ENCODE results near the gene SCARB1. TPM values are rescaled to one million over a fixed set of nuclear protein-coding genes. Genes with fewer than 3 reads are reported as not detected.

Gene SCARB1
- total RNA-seq, 1 donor from 2014 or later = 10.2 TPM

GRCh38 chr12:124756760-124757159 lies 106.9 kb downstream of the SCARB1 start:
- ATAC-seq = no peak

GRCh38 chr12:124756166-124756565 lies 107.5 kb downstream of the SCARB1 start:
- ATAC-seq = no peak

- no peak for ATAC-seq
These were observed 107.9 kb downstream of the SCARB1 start for GRCh38 chr12:124755801-124756148.

GRCh38 chr12:124754949-124755800 lies 108.5 kb downstream of the SCARB1 start:
- peak; percentile 39 for ATAC-seq

GRCh38 chr12:124754491-124754890 lies 109.2 kb downstream of the SCARB1 start:
- no peak for ATAC-seq

GRCh38 chr12:124753993-124754392 lies 109.7 kb downstream of the SCARB1 start:
- no peak for ATAC-seq

GRCh38 chr12:124753228-124753591 lies 110.5 kb downstream of the SCARB1 start:
- ATAC-seq = no peak

- no peak for ATAC-seq
These were observed 111.0 kb downstream of the SCARB1 start for GRCh38 chr12:124752437-124753227.

- no peak for ATAC-seq
These were observed 111.9 kb downstream of the SCARB1 start for GRCh38 chr12:124751654-124752355.

GRCh38 chr12:124750787-124751471 lies 112.7 kb downstream of the SCARB1 start:
- no peak for ATAC-seq

GRCh38 chr12:124750149-124750656 lies 113.5 kb downstream of the SCARB1 start:
- ATAC-seq = no peak

GRCh38 chr12:124749725-124750124 lies 113.9 kb downstream of the SCARB1 start:
- ATAC-seq = no peak

- ATAC-seq = peak; percentile 66
These were observed 116.1 kb downstream of the SCARB1 start for GRCh38 chr12:124747426-124748161.

GRCh38 chr12:124746649-124747425 lies 116.8 kb downstream of the SCARB1 start:
- ATAC-seq = no peak

GRCh38 chr12:124745891-124746570 lies 117.6 kb downstream of the SCARB1 start:
- ATAC-seq = peak; percentile 70

- no peak for ATAC-seq
These were observed 118.2 kb downstream of the SCARB1 start for GRCh38 chr12:124745465-124745890.

GRCh38 chr12:124744659-124745464 lies 118.8 kb downstream of the SCARB1 start:
- no peak for ATAC-seq

GRCh38 chr12:124744273-124744640 lies 119.4 kb downstream of the SCARB1 start:
- no peak for ATAC-seq
